ENCODE results near the gene AKTIP.
"Not testable (repeated sequence)": the region's sequence is repeated elsewhere in the genome, so short reads cannot be mapped to it uniquely, and the experiment has no call there.

The AKTIP gene

DNA sequence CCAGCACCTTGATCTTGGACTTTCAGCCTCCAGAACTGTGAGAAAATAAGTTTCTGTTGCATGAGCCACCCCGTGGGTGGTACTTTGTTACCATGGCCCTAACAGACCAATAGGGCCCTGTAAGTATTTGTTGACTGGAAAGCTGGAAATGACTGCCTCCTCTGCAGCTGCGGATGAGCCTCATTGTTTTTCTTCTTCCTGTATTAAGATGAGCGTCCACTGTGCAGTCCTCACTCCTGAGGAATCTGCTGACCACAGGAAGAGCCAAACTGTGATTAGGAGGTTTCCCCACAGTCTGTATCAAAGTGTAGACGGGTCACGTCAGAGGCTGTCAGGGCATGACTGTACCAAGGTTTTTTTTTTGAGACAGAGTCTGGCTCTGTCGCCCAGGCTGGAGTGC is 12.2 kb upstream of the AKTIP start:
- DNase-seq: no peak

DNA sequence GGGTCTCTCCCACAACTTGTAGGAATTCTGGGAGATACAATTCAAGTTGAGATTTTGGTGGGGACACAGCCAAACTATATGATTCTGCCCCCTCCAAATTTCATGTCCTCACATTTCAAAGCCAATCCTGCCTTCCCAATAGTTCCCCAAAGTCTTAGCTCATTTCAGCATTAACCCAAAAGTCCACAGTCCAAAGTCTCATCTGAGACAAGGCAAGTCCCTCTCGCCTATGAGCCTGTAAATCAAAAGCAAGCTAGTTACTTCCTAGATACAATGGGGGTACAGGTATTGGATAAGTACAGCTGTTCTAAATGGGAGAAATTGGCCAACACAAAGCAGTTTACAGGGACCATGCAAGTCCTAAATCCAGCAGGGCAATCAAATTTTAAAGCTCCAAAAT is 9.8 kb upstream of the AKTIP start:
- DNase-seq: not testable (repeated sequence)

DNA sequence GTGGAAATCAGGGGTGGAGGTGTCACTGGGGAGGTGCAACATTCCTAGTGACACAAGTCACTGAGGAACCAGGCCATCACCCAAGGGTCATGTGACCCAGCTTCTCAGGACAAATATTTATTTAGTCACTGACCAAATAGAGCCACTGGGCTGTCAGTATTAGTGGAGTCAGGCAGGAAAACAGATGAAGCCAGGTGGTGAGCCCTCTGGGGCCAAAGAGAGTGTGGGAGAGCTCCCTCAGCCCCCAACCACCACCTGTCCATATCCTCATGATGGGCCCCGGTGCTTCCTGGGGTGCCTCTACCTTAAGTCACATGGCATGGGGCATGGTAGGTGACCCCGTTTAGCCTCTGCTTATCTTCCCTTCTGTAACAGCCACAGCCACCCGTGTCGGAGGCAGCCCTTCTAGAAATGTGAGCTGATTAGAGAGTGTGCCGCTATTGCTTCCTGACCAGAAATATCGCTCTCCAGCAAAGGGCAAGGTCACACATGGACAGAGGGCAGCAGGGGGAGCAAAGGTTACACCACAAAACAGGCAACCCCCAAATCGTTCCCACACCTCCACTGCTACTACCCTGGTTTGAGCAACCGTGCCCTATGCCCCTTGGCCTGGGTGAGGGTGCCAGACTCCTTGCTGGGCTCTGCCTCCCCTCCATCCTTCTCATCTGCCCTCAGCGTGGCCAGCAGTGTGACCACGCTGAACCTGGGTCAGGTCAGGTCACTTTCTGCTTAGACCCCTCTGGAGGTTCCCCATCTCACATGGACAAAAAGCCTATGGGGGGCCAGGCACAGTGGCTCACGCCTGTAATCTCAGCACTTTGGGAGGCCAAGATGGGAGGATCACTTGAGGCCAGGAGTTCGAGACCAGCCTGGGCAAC is 8.6 kb upstream of the AKTIP start:
- DNase-seq: no peak

DNA sequence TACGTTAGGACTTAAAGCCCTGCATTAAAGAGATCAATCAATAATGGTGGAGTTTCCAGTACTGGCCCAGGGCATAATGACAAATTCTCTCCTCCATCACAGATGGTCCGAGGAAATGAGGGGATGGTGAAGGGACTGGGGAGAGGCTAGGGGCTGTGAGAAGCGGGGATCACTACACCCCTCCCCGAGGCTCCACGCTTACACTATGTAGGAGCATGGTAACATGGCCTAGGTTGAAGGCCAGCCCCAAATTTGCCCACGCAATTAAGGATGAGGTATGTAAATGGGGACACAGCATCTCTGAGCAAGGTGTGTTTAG is 8.0 kb upstream of the AKTIP start:
- DNase-seq: no peak

DNA sequence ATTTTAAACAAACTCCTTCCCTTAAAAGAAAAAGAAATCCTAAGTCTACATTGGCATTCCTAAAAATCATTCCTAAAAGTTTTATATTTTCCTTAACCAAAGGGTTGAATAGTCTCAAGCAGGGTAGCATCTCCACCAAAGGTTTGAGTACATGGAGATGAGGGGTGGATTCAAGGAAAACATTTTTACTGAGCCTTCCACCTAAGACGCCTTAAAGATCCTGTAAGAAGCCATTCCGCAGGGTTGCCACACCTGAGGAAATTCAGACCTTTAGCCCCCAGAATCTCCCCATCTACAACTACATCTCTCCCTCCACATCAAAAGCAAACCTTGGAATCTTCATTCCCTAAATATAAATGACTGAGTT is 7.7 kb upstream of the AKTIP start:
- no peak for DNase-seq

DNA sequence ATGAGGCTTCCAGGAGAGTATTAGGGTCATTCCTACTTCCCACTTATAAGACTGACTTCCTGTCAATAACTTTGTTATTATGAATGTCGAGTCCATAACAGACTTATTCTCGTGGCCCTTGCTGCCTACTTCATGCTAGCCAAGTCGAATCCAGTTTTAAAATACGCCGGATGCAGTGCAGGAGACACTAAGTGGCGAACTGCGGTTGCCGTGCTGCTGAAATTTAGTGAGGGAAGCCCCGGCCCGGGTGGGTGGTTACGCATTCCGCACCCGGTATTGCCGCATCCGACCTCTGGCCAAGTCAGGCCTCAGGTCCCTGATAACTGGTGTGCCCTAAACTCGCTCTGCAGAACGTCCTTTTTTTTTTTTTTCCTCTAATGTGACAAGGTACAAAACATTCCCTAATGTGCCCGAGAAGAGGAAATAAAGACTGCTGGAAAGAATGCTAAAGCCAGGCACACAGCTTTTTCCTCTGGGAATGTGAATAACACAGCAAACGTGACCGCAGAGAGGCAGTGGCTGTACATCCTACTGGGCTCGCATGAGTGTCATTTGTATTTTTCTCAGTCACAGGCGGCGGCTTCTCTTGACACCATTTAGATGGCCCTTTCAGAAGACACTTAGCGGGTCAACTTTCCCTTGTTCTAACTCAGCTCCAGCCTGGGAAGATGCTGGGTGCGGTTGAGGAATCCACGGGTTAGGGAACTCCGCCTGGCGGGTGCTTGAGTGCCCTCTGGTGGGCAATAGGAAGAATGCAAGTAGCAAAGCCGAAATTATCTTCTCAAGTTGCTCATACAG is 7.1 kb upstream of the AKTIP start:
- peak; percentile 83 for DNase-seq

DNA sequence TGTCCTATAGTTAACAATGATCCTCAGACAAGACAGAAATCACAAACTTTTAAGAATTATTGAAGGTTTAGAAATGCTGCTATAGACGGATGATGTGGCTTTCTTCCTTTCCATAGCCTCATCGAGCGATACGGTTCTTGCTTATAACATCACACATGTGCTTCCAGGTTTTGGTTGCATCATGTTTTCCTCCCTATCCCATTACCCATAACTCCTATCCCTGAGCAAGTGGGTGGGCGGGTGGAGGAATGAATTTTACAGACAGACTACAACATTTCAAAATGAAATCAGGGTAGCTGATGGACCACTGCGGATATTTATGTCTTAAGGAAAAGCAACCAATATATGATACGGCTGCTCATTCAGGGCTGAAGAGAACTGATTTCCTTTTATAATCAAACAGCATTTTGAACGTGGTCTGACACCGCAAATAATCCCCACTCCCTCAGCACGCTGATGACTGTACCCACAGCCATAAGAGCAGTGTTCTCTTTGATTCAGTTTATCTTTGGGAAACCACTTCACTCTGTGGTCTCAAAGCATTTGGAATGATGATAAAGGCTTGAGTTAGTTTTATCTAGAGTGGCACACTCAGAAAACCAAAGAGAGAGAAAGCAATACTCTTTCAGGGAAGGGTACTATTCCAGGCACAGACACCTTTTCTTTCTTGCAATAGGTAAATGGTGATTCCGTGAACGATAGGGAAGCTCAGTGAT is 4.6 kb upstream of the AKTIP start:
- DNase-seq: no peak

DNA sequence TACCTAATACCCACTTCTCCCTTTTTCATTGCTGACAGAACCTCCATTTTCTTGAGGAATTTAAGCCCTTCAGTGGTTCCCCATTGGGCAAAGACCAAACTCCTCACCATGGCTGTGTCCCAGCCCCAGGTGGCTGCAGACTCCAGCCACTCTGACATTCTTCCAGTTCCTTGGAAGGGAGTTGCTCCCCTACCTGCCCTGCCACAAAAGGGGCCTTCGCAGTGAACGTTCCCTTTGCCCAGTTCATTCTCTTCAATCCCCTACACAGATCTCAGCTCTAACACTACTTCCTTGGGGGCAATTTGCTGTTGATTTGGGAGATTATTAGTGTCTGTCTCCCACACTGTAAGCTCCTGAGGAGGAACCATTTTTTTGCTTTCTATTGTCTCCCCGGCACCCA is 3.2 kb upstream of the AKTIP start:
- DNase-seq: no peak

DNA sequence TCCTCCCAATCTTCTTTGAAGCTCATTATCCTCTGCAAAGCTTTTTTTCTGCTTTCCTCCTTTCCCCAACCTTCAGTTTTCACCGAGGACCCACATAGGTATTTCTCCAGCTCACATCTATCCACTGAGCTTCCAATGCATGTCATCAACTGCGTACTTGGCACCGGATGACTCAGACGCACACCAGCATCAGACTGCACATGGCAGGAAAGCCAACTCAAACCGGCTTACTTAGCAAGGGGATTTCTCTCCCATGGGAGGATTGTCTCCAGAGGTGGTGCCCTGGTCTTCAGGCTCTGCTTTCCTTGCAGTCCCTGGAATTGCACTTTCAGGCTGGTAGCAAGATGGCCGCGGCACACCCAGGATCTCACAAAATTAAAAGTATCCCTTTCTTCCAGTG is 1.7 kb upstream of the AKTIP start:
- DNase-seq: no peak

DNA sequence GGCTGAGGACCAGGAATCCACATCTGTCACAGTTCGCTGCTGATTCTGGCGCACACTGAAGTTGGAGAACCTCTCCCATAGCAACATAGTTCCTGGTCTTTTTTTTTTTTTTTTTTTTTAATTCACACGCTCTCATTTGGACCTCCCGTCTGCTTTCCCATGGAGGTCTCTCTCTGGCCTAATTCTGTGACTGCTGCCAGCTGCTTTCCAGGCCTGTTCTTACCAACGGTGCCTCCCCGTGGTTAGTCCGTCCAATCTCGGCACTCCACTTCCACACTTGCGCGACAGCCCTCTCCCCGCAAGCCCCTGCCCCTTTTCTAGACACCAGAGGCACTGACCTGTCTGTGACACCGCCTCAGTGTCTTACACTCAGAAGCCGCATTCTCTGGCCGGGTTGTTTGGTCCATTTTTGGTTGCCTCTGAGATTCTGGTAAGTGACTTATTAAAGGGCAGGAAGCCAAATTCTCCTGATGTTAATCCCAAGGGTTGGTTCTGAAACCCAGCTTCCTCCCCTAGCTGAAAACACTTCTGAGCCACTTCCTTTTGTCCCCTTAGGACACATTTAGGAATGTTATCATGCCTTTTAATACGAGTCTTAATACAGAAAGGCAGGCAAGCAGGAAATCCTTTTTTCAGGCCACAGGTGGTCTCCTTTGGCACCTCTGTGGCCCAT is 1.1 kb upstream of the AKTIP start:
- DNase-seq: peak; percentile 72

DNA sequence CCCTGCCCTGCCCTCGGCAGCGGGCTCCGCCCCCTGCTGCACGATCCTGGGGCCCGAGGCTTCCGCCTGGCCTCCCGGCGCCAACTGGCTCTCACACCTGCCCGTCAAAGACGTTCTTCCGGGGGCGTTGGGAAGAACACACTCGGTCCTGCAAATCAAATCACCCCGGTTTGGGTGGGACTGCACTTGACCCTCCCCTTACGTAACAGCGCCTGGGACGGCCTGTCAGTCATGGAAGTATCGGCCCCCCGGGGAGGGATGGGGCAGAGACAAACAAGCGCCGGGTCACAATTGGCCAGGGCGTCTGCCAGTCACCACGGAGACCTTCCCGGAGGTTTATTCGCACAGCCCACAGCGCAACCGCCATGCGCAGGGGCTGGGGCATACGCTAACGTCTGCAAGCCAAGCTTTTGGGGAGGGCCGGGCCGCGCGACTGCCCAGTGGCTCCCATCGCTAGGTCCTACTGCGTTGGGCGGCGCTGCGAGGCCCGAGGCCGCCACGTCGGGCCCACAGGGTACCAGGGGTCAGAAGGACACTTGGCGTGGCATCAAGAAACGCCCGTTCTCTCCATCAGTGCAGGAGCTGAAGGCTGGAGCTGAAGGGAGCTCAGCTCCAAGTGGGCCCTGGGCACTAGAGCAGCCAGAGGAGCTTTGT is 388 bp upstream of the AKTIP start:
- DNase-seq: peak; percentile 99

DNA sequence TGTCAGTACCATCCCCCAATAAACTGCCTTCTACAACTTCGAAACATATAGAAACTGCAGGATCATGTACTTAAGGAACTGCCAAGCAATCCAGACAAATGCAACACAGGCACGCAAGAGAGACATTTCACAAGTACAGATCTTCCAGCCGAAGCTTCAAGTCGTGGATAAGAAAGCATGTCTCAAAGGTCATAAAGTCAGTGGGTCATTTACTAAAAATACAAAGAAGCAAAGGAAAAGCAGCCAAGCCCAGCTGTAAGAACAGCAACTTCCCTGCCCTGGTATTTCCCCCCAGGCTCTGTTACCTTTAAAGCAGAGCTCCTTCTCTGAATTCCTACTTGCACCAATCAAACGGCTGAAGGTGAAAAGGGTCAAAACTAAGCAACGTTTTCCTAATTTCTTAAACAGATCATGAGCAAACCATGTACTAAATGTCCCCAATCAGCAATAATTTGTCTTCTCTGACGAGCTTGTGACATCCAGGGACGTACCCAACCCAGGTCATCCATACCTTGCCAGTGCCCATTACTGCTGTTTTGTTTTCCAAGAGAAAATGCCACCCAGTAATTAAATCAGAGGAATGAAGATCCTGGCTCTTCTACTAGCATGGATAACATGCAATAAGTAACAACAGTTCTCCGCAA is 1.7 kb downstream of the AKTIP start:
- no peak for DNase-seq

DNA sequence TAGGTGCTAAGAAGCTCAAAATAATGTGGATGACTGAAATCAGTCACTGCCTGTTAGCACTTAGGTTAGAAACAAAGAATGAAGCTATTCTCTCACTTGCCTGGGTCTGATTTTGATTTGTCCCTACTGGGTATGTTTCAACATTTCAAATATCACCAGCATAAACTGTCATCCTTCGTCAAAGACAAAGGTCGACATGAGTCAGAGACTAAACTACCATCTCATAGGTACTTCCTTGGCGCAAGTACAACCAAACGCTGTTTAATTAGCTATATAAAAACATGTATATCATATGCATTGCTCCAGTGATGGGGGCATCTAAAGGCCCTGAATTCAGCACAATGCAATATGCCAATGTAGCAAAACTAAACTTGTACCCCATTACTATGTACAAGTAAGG is 4.0 kb downstream of the AKTIP start:
- DNase-seq: no peak

DNA sequence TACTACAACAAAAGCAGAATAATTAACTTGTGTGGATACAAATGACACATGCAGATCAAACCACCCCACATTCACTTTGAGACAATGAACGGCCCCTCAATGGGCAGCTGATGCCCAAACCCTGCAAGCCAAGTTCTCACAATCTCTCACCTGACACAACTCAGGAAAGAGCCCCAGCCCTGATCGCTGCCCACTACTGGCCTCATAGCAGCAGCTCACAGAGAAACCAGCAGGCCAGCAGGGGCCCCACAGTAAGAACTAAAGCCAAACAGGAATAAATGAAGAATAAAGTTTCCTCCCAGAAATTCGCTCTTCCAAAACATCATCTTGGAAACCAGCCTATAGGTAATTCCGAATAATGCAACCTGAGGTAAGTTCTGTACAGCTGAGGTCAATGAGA is 7.7 kb downstream of the AKTIP start:
- no peak for DNase-seq

DNA sequence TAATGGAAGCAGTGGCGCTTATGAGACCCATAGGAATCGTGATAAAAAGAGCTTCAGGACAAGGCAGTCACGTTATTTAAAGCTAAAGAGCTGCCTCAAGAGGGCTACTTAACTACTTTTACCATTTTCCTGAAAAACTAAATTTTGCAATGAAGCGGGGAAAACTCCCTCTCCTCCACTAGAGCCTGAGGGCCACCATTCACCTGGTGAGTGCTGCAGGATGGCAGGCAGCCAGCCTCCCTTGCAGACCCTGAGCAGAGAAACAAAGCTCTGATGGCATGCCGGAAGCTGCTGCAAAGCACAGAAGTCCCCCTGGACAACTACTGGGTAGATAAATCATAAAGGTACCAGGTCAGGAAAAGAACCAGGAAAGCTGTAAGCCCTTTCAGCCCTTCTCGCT is 8.4 kb downstream of the AKTIP start:
- no peak for DNase-seq

DNA sequence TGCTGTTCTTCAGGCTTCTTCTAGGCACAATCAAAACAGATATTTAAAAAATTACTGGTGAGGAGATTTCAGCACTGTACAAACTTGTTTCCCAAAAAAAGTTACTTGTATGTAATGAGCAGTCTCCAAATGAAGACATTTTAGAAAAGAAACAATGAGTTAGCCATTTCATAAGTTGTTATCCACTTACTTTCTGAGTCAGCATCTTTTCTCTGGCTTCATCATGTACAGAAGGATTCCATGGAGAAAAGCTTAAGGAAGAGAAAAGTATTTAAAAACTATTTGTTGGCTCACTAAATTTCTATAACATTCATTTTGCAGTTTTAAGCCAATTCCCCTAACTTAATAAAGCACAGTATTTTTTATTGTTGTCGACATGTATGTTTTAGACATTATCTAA is 10.5 kb downstream of the AKTIP start:
- no peak for DNase-seq

DNA sequence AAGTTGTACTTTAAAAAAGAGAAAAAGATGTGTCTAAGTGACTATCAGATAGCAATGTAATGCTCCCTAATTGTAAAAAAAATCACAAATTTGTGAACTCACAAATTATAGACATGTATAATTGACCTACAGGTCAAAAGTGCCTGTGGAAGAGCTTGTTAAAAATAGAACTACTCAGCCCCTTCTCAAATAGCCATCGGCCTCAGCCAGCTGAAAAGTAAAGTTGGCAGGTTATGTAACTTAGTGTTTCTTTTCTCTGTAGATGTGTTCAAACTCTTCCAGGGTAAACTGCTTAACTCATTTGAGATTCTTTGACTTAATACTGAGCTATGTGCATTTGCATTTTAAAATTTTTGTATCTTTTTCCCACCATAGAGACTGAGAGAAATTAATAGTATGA is 13.3 kb downstream of the AKTIP start:
- no peak for DNase-seq

DNA sequence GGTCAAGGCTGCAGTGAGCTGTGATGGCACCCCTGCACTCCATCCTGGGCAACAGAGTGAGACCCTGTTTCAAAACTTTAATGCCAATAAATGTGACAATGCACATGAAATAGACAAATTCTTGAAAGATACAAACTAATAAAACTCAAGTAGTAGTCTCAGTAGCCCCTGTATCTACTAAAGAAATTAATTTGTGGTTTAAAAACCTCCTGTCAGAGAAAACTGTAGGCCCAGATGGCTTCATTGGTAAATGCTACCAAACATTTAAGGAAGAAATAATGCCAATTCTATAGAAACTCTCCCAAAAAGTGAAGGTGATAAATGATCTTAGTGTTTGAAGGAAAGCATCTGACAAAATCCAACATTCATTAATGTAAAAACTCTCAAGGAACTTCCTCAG is 16.8 kb downstream of the AKTIP start:
- DNase-seq: no peak

DNA sequence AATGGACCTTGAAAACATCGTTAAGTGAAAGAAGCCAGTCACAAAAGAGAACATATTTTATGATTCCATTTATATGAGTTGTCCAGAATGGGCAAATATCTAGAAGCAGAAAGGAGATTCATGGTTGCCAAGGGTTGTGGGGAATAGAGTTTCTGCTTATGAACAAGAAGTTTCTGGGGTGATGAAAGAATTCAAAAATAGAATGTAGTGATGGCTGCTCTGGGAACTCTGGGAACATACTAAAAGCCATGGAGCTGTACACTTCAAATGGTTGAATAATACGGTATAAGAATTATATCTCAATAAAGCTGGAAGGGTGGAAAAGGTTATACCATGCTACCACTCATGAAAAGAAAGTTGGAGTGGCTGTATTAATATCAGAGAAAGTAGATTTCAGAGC is 18.5 kb downstream of the AKTIP start:
- no peak for DNase-seq

DNA sequence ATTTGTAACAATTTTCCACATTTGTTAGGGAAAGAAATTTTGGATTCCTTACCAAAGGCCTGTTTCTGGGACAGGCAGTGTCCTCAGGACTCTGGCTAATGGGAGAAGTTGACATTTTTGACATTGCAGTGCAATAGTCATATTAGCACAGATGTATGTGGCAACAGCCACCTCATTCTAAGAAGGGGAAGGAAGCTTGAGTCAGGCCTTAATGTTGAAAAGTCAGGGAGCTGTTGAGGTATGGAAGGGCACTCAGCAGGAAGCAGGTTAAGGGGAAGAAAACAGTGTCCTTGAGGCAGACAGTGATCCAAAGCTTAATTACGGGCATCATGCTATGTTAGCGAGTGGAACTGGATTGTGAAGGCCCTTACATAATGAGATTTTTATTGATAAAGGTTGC is 20.9 kb downstream of the AKTIP start:
- no peak for DNase-seq

DNA sequence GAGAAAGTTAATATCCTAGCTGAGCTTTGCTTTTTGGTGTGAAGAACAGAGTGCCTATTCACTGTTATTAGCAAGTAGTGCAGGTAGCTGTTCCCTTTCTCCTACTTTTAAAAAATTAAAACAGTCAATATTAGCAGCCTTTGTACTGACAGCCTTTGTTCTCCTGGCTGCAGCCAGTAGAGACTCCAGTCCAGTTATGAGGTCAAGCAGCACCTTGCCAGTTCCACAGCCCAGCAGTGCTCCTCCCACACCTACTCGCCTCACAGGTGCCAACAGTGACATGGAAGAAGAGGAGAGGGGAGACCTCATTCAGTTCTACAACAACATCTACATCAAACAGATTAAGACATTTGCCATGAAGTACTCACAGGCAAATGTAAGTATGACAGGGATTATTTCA is 22.6 kb downstream of the AKTIP start:
- no peak for DNase-seq

DNA sequence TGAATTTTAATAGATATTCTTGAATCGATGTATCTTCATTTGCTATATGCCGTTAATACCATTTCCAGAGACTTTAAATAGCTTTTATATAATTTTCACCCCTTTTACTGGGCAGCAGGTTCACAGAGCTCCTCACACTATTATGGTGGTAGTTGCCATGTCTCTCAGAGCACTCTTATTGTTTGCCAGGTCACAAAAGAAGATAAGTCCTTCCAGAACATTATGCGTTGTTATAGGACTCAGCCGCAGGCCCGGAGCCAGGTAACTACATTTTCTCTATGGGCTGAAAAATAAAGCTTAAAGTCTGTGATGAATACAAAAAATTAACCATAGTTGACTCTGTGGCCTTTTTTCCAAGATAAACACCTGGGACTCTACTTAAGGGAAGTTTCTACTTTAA is 24.0 kb downstream of the AKTIP start:
- no peak for DNase-seq

Measured in retina (tissue), 1 donor.